Nephron progenitor cell (in vitro differentiated cells): ENCODE data around the gene DCANP1.

ENCODE experiments used
- DNase-seq: peaks from one replicate; pipeline ENCODE4 v3.0.0; 2021
- H3K27ac Mint-ChIP-seq: 2 replicates; pipeline ENCODE4 v1.8.0; 2021; ENCODE audit warnings: mild to moderate bottlenecking, moderate library complexity, mixed read lengths
- H3K27me3 Mint-ChIP-seq: 2 replicates; pipeline ENCODE4 v1.8.0; 2021; ENCODE audit warnings: mild to moderate bottlenecking, low read depth, mixed read lengths; ENCODE audit not compliant: poor library complexity
- H3K36me3 Mint-ChIP-seq: 2 replicates; pipeline ENCODE4 v1.8.0; 2021; ENCODE audit warnings: low read depth, mixed read lengths
- H3K4me1 Mint-ChIP-seq: 2 replicates; pipeline ENCODE4 v1.8.0; 2021; ENCODE audit warnings: mixed read lengths
- H3K4me3 Mint-ChIP-seq: 2 replicates; pipeline ENCODE4 v1.8.0; 2021; ENCODE audit warnings: mild to moderate bottlenecking, moderate library complexity, mixed read lengths
- H3K9me3 Mint-ChIP-seq: 2 replicates; pipeline ENCODE4 v1.8.0; 2021; ENCODE audit warnings: mild to moderate bottlenecking, moderate library complexity, mixed read lengths
- TF ChIP-seq, protein P1 (sequence below): fragments of 200-600 bp; sonication (generic); IDR thresholded peaks from 2 replicates; pipeline ENCODE4 v1.5.0; 2021; ENCODE audit warnings: antibody characterized with exemption

Gene DCANP1

DNA sequence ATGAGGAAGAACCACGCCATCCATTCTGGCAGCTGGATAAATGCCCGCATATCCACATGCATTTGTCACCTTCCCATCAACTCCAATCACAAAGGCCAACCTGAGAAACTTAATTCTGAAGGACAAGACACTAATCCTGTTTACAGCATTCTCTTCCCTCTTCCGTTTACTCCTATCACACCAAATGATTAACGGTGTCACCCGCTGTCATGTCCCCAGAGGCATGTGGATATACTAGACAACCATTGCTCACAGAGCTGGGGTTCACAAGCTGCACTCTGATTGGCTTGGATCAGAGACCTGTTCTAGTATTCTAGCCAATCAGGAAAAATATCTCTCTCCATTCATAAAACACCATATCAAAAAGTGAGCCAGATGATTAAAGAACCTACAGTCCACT lies 51.7 kb downstream of the DCANP1 start:
- H3K36me3 Mint-ChIP-seq: peaks cover 22% of the 10 kb centered on the region
- TF ChIP-seq, protein P1, sequence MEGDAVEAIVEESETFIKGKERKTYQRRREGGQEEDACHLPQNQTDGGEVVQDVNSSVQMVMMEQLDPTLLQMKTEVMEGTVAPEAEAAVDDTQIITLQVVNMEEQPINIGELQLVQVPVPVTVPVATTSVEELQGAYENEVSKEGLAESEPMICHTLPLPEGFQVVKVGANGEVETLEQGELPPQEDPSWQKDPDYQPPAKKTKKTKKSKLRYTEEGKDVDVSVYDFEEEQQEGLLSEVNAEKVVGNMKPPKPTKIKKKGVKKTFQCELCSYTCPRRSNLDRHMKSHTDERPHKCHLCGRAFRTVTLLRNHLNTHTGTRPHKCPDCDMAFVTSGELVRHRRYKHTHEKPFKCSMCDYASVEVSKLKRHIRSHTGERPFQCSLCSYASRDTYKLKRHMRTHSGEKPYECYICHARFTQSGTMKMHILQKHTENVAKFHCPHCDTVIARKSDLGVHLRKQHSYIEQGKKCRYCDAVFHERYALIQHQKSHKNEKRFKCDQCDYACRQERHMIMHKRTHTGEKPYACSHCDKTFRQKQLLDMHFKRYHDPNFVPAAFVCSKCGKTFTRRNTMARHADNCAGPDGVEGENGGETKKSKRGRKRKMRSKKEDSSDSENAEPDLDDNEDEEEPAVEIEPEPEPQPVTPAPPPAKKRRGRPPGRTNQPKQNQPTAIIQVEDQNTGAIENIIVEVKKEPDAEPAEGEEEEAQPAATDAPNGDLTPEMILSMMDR: no peak
- H3K9me3 Mint-ChIP-seq: no peaks in the 10 kb centered on the region
- peak; percentile 25 for DNase-seq
- peaks cover 77% of the 10 kb centered on the region for H3K4me1 Mint-ChIP-seq
- no peak overlapping the region for H3K4me3 Mint-ChIP-seq
- peaks cover 10% of the 10 kb centered on the region for H3K27me3 Mint-ChIP-seq
- no peak overlapping the region for H3K27ac Mint-ChIP-seq
